ENCODE results near the gene EID3. TPM values are rescaled to one million over a fixed set of nuclear protein-coding genes. Genes with fewer than 3 reads are reported as not detected.

The EID3 gene
- 1.2 and 1.4 TPM in 2 replicates for total RNA-seq (2021)
- long read RNA-seq, transcript EID3-201 (1 exons, 1,467 nt) = major isoform, 6 of 6 reads
- long read RNA-seq, partial matches to known transcripts = 0 of 6 reads
- long read RNA-seq, other reads (novel, unspliced or antisense) = 0 of 6 reads

- H4K8ac ChIP-seq (replicated peaks; ENCODE audit: insufficient read length, low read depth, low read length) = no peak within 1 kb of the TSS
- H3K9me3 ChIP-seq (ENCODE audit: control insufficient read depth, low read depth, low read length) = no peaks in the 10 kb centered on the region
- Mint-ChIP-seq H3K27me3 (ENCODE audit: low read depth) (no peaks in the 10 kb centered on the region), H3K27ac (peak within 1 kb of the TSS in 2 of 3 experiments; percentile 85 to 88; a peak in 4 of 7 replicates), H3K36me3 (ENCODE audit: insufficient read depth in 1 of 3, low read depth in 3 of 3) (peaks cover 17 to 37% (median 27%) of the 10 kb centered on the region in 3 experiments; a peak in 6 of 7 replicates), H3K4me1 (peaks cover 46 to 48% of the 10 kb centered on the region in 2 experiments), H3K4me3 (peak within 1 kb of the TSS; percentile 38 to 57; a peak in 3 of 5 replicates), H3K9me3 (no peaks in the 10 kb centered on the region)
- WGBS (ENCODE audit: extremely low coverage, insufficient read length, low lambda C conversion rate) = no CpG with 5 or more reads among the region's 63 CpGs
- DNase-seq = peak; percentile 92
- no peaks in the 10 kb centered on the region for H3K27me3 ChIP-seq (ENCODE audit: insufficient read depth, low read length)
- no peak within 1 kb of the TSS for H3K23ac ChIP-seq (ENCODE audit: insufficient read length, low read depth, low read length)
- H3K4ac ChIP-seq (ENCODE audit: low read depth, low read length) = no peak within 1 kb of the TSS
- peak within 1 kb of the TSS; percentile 63; the same call in 1 of the 2 replicates for H3K14ac ChIP-seq (ENCODE audit: insufficient read depth, low read length)
- H3K4me2 ChIP-seq (ENCODE audit: insufficient read depth, insufficient read length, low read length) = peak within 1 kb of the TSS; percentile 26
- no peak within 1 kb of the TSS for H4K91ac ChIP-seq (ENCODE audit: insufficient read length, low read depth, low read length)
- no peak within 1 kb of the TSS for H4K5ac ChIP-seq (ENCODE audit: insufficient read length, low read depth, low read length)
- TF ChIP-seq CTCF (conservative IDR thresholded peaks at IDR 0.05) = no peak
- no peaks in the 10 kb centered on the region for H3K79me1 ChIP-seq (ENCODE audit: insufficient read depth, low read depth, low read length, poor library complexity, severe bottlenecking)
- peak within 1 kb of the TSS; percentile 52 for H3K18ac ChIP-seq (ENCODE audit: insufficient read length, low read depth, low read length)
- H3K79me2 ChIP-seq (ENCODE audit: insufficient read depth, low read length) = peaks cover 15% of the 10 kb centered on the region; the same call in 1 of the 2 replicates
- no peak within 1 kb of the TSS for H2AK5ac ChIP-seq (ENCODE audit: insufficient read length, low read length)
- H2BK15ac ChIP-seq (ENCODE audit: low read depth, low read length) = no peak within 1 kb of the TSS
- no peak within 1 kb of the TSS for H3K27ac ChIP-seq (ENCODE audit: insufficient read length, low read depth, low read length)
- no peak within 1 kb of the TSS for H3K56ac ChIP-seq (ENCODE audit: insufficient read length, low read depth, low read length)
- H2AFZ ChIP-seq (ENCODE audit: low read length) = no peak within 1 kb of the TSS
- H2BK120ac ChIP-seq (ENCODE audit: low read depth, low read length, poor library complexity, severe bottlenecking) = no peak within 1 kb of the TSS
- no peak within 1 kb of the TSS for H2BK5ac ChIP-seq (ENCODE audit: insufficient read length, low read length)
- H3K4me1 ChIP-seq (ENCODE audit: insufficient read depth, low read length) = no peaks in the 10 kb centered on the region
- H2BK12ac ChIP-seq (ENCODE audit: insufficient read length, low read depth, low read length) = no peak within 1 kb of the TSS
- no peak within 1 kb of the TSS for H2BK20ac ChIP-seq (ENCODE audit: low read depth, low read length, poor library complexity, severe bottlenecking)
- H3K23me2 ChIP-seq (ENCODE audit: insufficient read length, low read depth, low read length, poor library complexity, severe bottlenecking) = peaks cover 3% of the 10 kb centered on the region
- H3K9ac ChIP-seq (ENCODE audit: extremely low read depth, insufficient read length, low read length) = no peak within 1 kb of the TSS
- no peak within 1 kb of the TSS for H3T11ph ChIP-seq (ENCODE audit: low read length)
- no peaks in the 10 kb centered on the region for H4K20me1 ChIP-seq (ENCODE audit: control insufficient read depth, insufficient read depth, insufficient read length)
Measured at GRCh38 chr12:104303538-104304151, at the start of gene EID3. Gene EID3 (plus strand): TSS chr12:104303739. CDS start chr12:104303935, 196 bp downstream.

Data from H9 (cell line).